Common myeloid progenitor, CD34-positive (primary cell): ENCODE measurements around the gene HEMGN. TPM values are rescaled to one million over a fixed set of nuclear protein-coding genes. Genes with fewer than 3 reads are reported as not detected.

Source experiments
- CTCF ChIA-PET: fragments of 350-600 bp; sonication (Branson Sonifier 250); formaldehyde crosslinking; loops from one replicate; lab custom pipeline; 2021; ENCODE audit warnings: antibody characterized with exemption; lab: Charles Lee
- POLR2A ChIA-PET: fragments of 350-600 bp; sonication (Branson Sonifier 250); formaldehyde crosslinking; loops from one replicate; lab custom pipeline; 2021; ENCODE audit warnings: antibody characterized with exemption; lab: Charles Lee
- DNase-seq, 3 donors: peaks; one replicate each; pipeline versions ENCODE4 v3.0.0 to v3.0.0-alpha.2; 2013
- H3K27ac ChIP-seq, 2 experiments: 1 replicate in 1 of 2; 2 replicates in 1 of 2; pipeline ENCODE4 v1.7.0; 2013; ENCODE audit warnings: inconsistent platforms in 2 of 2, low read length in 2 of 2, mild to moderate bottlenecking in 2 of 2, low read depth in 1 of 2, moderate library complexity in 1 of 2; ENCODE audit not compliant: severe bottlenecking in 2 of 2, insufficient read depth in 1 of 2, poor library complexity in 1 of 2
- H3K27me3 ChIP-seq, 5 experiments: replicated peaks in 2 of 5; 1 replicate in 3 of 5; 2 replicates in 2 of 5; pipeline versions ENCODE4 v1.6.1 to v1.7.0; 2013; ENCODE audit warnings: low read length in 4 of 5, mild to moderate bottlenecking in 2 of 5, moderate library complexity in 2 of 5, inconsistent platforms in 1 of 5; ENCODE audit not compliant: insufficient read depth in 5 of 5, control insufficient read depth in 4 of 5
- H3K36me3 ChIP-seq, 4 experiments: 1 replicate in 2 of 4; 2 replicates in 2 of 4; pipeline versions ENCODE4 v1.6.1 to v1.7.0; 2013; ENCODE audit warnings: low read length in 3 of 4, control low read depth in 1 of 4, mild to moderate bottlenecking in 1 of 4; ENCODE audit not compliant: control insufficient read depth in 4 of 4, insufficient read depth in 4 of 4
- H3K4me1 ChIP-seq, 4 experiments: 1 replicate in 3 of 4; 2 replicates in 1 of 4; pipeline versions ENCODE4 v1.6.1 to v1.7.1; 2013; ENCODE audit warnings: low read length in 3 of 4, mild to moderate bottlenecking in 3 of 4, control low read depth in 1 of 4, inconsistent platforms in 1 of 4, moderate library complexity in 1 of 4; ENCODE audit not compliant: control insufficient read depth in 4 of 4, insufficient read depth in 4 of 4; ENCODE audit errors: control extremely low read depth in 1 of 4
- H3K4me3 ChIP-seq, 7 experiments: 1 replicate in 4 of 7; 2 replicates in 3 of 7; pipeline versions ENCODE4 v1.5.1 to v1.7.0; 2013; ENCODE audit warnings: mild to moderate bottlenecking in 7 of 7, low read length in 6 of 7, moderate library complexity in 6 of 7, inconsistent platforms in 2 of 7, low read depth in 2 of 7, control low read depth in 1 of 7; ENCODE audit not compliant: insufficient read depth in 4 of 7, control insufficient read depth in 1 of 7; ENCODE audit errors: extremely low read depth in 1 of 7
- H3K9me3 ChIP-seq, 5 experiments: 1 replicate in 4 of 5; 2 replicates in 1 of 5; pipeline versions ENCODE4 v1.6.1 to v1.7.1; 2013; ENCODE audit warnings: low read length in 4 of 5, mild to moderate bottlenecking in 2 of 5, inconsistent platforms in 1 of 5, low read depth in 1 of 5, moderate library complexity in 1 of 5; ENCODE audit not compliant: control insufficient read depth in 4 of 5, insufficient read depth in 2 of 5; ENCODE audit errors: control extremely low read depth in 1 of 5
- WGBS: methylation state at CpG from one replicate; pipeline ENCODE4 v1.1.5; 2013; ENCODE audit not compliant: insufficient coverage; 5-methylcytosine and 5-hydroxymethylcytosine counted together
- polyA plus RNA-seq: library from polyadenylated mRNA; unstranded; fragments of 120-200 nt; gene quantifications from one replicate; pipeline ENCODE4 v1.2.1, GENCODE V29; 2013

The HEMGN gene
- polyA plus RNA-seq = 94.7 TPM

- Histone ChIP-seq H3K4me3 (peak within 1 kb of the TSS in 6 of 7 experiments; percentile 55 to 84 (median 64)), H3K27me3 (no peaks in the 10 kb centered on the region), H3K27ac (peak within 1 kb of the TSS; percentile 83 to 92), H3K9me3 (no peaks in the 10 kb centered on the region), H3K36me3 (peaks cover 3 to 5% (median 3%) of the 10 kb centered on the region in 4 experiments), H3K4me1 (peaks cover 58 to 91% (median 84%) of the 10 kb centered on the region in 4 experiments)
- ChIA-PET CTCF (interaction anchor here (1.0 to 1.8 kb wide), 5 partner anchors 14 to 100 kb away, joined by 3 to 6 read pairs (median 3); no protein-coding TSS in a partner anchor), POLR2A (interaction anchor here (0.5 to 1.3 kb wide), 4 partner anchors 44 to 305 kb away, joined by 3 to 4 read pairs (median 3); partner anchors contain the start of genes ANP32B, NCBP1 and TSTD2)
- 0% methylated on average over 1 of the region's 3 CpGs for WGBS
- DNase-seq = peak; percentile 97 to 100 (median 99)
These were observed at the start of gene HEMGN for GRCh38 chr9:97938081-97938644. HEMGN (minus strand) TSS chr9:97938172; CDS start chr9:97938136, 36 bp downstream.

- 73% methylated on average over 4 of the region's 5 CpGs for WGBS
- H3K27me3 ChIP-seq = no peaks in the 10 kb centered on the region
- H3K4me3 ChIP-seq = peak overlapping the region in 2 of 7 experiments; percentile 5 to 40
- H3K36me3 ChIP-seq = peaks cover 0 to 8% (median 3%) of the 10 kb centered on the region in 4 experiments
- H3K27ac ChIP-seq = peak overlapping the region in 1 of 2 experiments; percentile 17
- peak in 2 of 3 donors; percentile 33 to 51 for DNase-seq
- ChIA-PET POLR2A (interaction anchor here (0.6 to 6.4 kb wide), 3 partner anchors 58 to 66 kb away, joined by 4 to 31 read pairs (median 4); partner anchors contain the start of gene TRMO), CTCF (interaction anchor here (0.8 to 5.3 kb wide), 10 partner anchors 9 to 64 kb away, joined by 3 to 34 read pairs (median 4); partner anchors contain the start of genes HEMGN and TRMO)
- peaks cover 18 to 78% (median 68%) of the 10 kb centered on the region in 4 experiments for H3K4me1 ChIP-seq
- no peaks in the 10 kb centered on the region for H3K9me3 ChIP-seq
These were observed 49.5 kb upstream of the HEMGN start for GRCh38 chr9:97987487-97987886.

GRCh38 chr9:97985058-97985861, 47.3 kb upstream of the HEMGN start:
- H3K4me3 ChIP-seq = peak overlapping the region in 5 of 7 experiments; percentile 31 to 89 (median 83)
- peaks cover 17 to 82% (median 66%) of the 10 kb centered on the region in 4 experiments for H3K4me1 ChIP-seq
- H3K9me3 ChIP-seq = no peaks in the 10 kb centered on the region
- H3K27ac ChIP-seq = peak overlapping the region; percentile 28 to 93
- peak in 1 of 3 donors; percentile 59 for DNase-seq
- POLR2A ChIA-PET = interaction anchor here (0.7 to 6.4 kb wide), 3 partner anchors 13 to 63 kb away, joined by 3 to 31 read pairs (median 3); partner anchors contain the start of gene TRMO
- no peaks in the 10 kb centered on the region for H3K27me3 ChIP-seq
- 5% methylated on average over 45 of the region's 59 CpGs for WGBS
- H3K36me3 ChIP-seq = peaks cover 0 to 5% (median 2%) of the 10 kb centered on the region in 4 experiments
- CTCF ChIA-PET = interaction anchor here (1.1 to 2.7 kb wide), 7 partner anchors 9 to 83 kb away, joined by 3 to 11 read pairs (median 3); no protein-coding TSS in a partner anchor

GRCh38 chr9:97984188-97985057, 46.5 kb upstream of the HEMGN start:
- WGBS = 0% methylated on average over 71 of the region's 116 CpGs
- Histone ChIP-seq H3K4me1 (peaks cover 20 to 82% (median 63%) of the 10 kb centered on the region in 4 experiments), H3K27ac (peak overlapping the region; percentile 83 to 93), H3K9me3 (no peaks in the 10 kb centered on the region), H3K27me3 (no peaks in the 10 kb centered on the region), H3K4me3 (peak overlapping the region; percentile 69 to 92 (median 83)), H3K36me3 (peaks cover 0 to 2% (median 1%) of the 10 kb centered on the region in 4 experiments)
- peak; percentile 86 to 93 (median 92) for DNase-seq
- ChIA-PET CTCF (interaction anchor here (0.8 to 6.1 kb wide), 9 partner anchors 10 to 61 kb away, joined by 3 to 64 read pairs (median 3); partner anchors contain the start of gene TRMO), POLR2A (interaction anchor here (1.0 to 6.4 kb wide), 3 partner anchors 17 to 62 kb away, joined by 3 to 31 read pairs (median 5); partner anchors contain the start of genes HEMGN and TRMO)

- H3K9me3 ChIP-seq = no peaks in the 10 kb centered on the region
- no peaks in the 10 kb centered on the region for H3K27me3 ChIP-seq
- ChIA-PET POLR2A (interaction anchor here (1.0 to 6.4 kb wide), 7 partner anchors 18 to 350 kb away, joined by 3 to 31 read pairs (median 3); partner anchors contain the start of genes HEMGN, NCBP1, TRMO and TSTD2), CTCF (interaction anchor here (0.7 to 6.1 kb wide), 12 partner anchors 11 to 60 kb away, joined by 3 to 64 read pairs (median 6); partner anchors contain the start of gene TRMO)
- peak overlapping the region; percentile 69 to 92 (median 83) for H3K4me3 ChIP-seq
- DNase-seq = peak in 2 of 3 donors; percentile 56 to 74
- peaks cover 14 to 82% (median 61%) of the 10 kb centered on the region in 4 experiments for H3K4me1 ChIP-seq
- peaks cover 0 to 2% (median 0%) of the 10 kb centered on the region in 4 experiments for H3K36me3 ChIP-seq
- peak overlapping the region; percentile 83 to 93 for H3K27ac ChIP-seq
- WGBS = under 1% methylated on average over 48 of the region's 70 CpGs
These were observed 45.7 kb upstream of the HEMGN start for GRCh38 chr9:97983589-97984187.
